Ramos (cell line): ENCODE measurements around the gene ATP6V1F.
"Not testable (repeated sequence)": the region's sequence is repeated elsewhere in the genome, so short reads cannot be mapped to it uniquely, and the experiment has no call there.

Experiments
- in situ Hi-C: fragments of 300-500 bp; cut with MboI; formaldehyde crosslinking; loops from one replicate; pipeline ENCODE4 v1.14.3; 2022; ENCODE audit warnings: low sequenced_read_pairs; ENCODE audit not compliant: unreplicated experiment

Gene ATP6V1F

GRCh38 chr7:128911423-128912031 is 48.9 kb downstream of the ATP6V1F start:
- in situ Hi-C loops, result no loop called here

GRCh38 chr7:128912281-128912680 is 49.6 kb downstream of the ATP6V1F start:
- in situ Hi-C loops, result no loop called here

DNA sequence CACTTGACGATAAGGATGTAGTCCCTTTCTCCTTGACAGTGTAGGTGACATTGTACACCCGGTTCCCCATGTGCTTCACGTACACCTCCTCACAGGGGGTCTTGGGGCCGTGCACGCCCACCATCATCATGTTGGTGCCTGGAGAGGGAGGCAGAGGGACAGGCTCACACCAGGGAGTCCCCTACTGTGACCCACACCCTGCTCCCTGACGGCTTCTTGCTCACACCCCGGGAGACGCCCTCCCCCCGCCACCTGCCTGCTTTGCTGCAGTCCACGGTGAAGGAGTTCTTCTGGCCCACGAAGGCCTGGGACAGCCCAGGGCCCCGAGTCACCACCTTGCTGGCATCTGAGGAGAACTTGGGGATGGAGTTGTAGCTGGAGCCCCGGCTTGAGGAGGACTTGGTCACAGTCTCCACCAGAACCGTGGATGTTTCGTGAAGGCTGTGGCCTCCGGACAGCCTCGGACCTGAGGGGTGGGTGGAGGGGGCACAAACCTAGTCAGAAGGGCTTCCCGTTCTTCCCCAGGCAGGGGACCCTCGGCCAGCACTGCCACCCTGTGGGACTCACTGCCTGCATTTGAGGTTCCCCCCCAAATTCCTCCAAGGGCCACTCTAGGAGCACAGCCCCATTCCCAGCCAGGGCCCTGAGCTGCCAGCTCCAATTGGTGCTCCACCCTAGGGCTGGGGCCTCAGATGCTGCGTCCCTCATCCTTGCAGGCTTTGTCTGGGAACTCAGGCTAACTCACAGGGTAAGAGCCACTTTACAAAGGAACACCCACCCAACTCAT is 50.2 kb downstream of the ATP6V1F start:
- in situ Hi-C loops, result not testable (repeated sequence)

DNA sequence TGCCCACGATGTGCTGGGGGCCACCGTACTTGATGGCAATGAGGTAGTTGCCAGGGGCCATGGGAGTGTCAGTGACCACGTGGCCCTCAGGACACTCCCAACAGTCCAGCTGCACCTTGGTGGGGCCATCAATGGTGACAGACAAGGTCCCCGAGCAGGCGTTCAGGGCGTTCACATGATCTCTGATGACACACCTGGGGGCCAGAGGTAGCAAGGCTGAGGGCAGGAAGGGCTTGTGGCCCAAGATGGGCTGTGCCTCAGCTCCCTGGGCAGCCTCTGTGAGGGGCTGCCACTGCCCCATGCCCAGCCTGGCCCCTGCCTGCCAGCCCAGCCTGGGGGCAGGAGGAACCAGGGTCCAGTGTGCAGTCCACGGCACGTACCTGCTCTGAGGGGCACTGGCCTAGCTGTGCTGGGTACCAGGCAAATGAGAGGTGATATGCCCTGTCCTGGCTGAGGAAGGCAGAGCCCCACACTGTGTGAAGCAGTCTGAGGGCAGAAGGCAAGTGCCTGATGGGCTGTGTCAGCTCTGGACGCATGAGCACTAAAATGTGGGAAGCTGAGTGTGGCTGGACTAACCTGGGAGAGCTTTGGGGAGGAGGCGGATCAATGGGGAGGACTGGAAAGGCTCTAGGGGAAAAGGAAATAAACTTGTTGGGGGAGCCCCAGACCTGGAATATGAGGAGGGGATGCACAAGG is 51.4 kb downstream of the ATP6V1F start:
- in situ Hi-C loops, result no loop called here

DNA sequence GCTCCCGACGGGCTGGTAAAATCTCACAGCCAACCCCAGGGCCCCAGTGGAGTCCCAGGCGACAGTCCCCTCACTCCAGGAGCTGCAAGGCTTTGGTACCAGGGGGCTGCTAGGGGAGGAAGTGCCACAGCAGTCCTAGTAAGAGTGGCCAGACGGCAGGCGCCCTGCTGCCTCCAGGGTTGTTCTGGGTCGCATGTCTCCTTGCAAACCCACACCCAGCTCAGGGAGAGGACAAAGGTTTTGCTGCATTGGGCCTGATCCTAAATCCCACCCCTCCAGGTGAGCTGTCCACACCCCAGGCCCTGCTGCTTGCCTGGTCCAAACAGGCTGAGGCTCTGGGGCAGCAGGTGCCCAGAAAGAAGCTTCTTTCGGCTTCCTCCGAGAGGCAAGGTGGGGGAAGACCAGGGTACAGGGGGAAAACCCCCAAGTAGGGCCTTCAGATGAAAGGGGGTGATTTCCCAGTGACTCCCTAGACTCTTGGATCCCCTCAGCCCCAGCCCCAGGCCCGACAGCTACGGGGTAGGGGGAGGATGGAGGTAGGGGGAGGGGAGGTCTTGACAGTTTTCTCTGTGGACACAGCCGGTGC is 52.0 kb downstream of the ATP6V1F start:
- in situ Hi-C loops, result no loop called here

- in situ Hi-C loops, result no loop called here
Measured at GRCh38 chr7:128915271-128915819, 52.7 kb downstream of the ATP6V1F start.
